Fibroblast of pulmonary artery (primary cell): ENCODE measurements around the gene BRI3BP.

Experiments used
- DNase-seq: peaks from one replicate; pipeline ENCODE4 v3.0.0-alpha.2; 2010; ENCODE audit warnings: low read depth
- H3K4me3 ChIP-seq: replicated peaks from 2 replicates; pipeline ENCODE4 v1.5.1; 2011; ENCODE audit warnings: low read depth, mild to moderate bottlenecking, control low read depth, low read length, moderate library complexity
- CTCF ChIP-seq: IDR thresholded peaks from 2 replicates; pipeline ENCODE4 v1.5.1; 2011; ENCODE audit warnings: mild to moderate bottlenecking, control low read depth, low read length, inconsistent platforms; ENCODE audit errors: missing control alignments

BRI3BP gene

DNA sequence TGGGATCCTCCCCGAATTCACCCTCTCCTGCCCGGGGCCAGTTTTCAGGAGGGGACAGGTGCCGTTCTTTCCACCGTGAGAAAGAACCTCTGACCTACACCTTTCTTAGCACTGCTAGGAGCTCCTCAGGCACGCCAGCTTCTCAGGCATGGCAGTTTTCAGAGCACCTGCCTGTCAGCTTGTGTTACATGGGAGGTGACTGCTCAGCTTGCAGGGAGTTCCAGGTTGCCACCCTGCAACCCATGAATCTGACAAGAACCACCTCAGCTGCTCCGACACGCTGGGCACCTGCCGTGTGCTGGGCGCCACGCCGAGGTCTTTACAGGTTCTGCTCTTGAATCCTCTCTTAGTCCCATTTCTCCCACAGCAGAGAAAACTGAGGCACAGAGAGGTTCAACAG, 12.9 kb downstream of the BRI3BP start:
- TF ChIP-seq CTCF, result no peak
- no peak for DNase-seq
- no peak overlapping the region for H3K4me3 ChIP-seq

GRCh38 chr12:125013816-125014442, 20.5 kb downstream of the BRI3BP start:
- DNase-seq, result no peak
- TF ChIP-seq CTCF, result no peak
- no peak overlapping the region for H3K4me3 ChIP-seq

DNA sequence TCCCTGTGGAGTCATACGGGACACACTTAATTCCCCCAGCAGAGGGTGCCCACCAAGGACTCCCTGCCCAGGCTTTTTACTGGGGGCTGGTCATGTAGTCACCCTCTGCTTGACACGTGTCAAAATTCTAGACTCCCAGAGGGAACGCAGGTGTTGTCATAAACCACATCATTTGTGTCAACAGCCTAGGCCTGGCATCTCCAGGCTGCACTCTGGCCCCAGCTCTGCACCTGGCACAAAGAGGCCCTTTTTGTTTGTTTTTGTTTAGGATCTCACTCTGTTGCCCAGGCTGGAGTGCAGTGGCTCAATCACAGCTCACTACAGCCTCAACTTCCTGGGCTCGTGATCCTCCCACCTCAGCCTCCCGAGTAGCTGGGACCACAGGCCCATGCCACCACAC, 21.1 kb downstream of the BRI3BP start:
- TF ChIP-seq CTCF, result no peak
- H3K4me3 ChIP-seq, result no peak overlapping the region
- DNase-seq, result no peak

GRCh38 chr12:125015680-125016310, 22.4 kb downstream of the BRI3BP start:
- no peak overlapping the region for H3K4me3 ChIP-seq
- no peak for TF ChIP-seq CTCF
- DNase-seq, result no peak

DNA sequence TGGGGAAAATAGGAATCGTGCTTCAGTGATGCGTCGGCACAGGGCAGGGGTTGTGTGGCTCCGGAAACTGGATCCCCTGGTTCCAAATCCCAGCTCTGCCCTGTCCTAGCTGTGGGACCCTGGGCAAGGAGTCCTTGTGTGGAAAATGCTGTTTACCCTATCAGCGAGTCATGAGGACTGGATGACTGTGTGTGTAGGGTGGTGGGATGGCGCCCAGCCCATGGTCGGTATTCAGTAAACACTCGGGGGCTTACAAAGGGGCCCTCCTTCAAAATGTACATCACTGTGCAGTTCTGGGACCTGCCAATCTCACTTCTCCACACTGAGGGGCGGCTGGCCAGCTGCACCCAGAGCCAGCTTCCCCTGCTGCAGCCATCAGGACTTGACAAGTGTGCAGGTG, 24.4 kb downstream of the BRI3BP start:
- no peak for TF ChIP-seq CTCF
- no peak for DNase-seq
- no peak overlapping the region for H3K4me3 ChIP-seq

- no peak overlapping the region for H3K4me3 ChIP-seq
- DNase-seq, result no peak
- TF ChIP-seq CTCF, result no peak
Observed at GRCh38 chr12:125018356-125018755, 24.9 kb downstream of the BRI3BP start.

- DNase-seq, result no peak
- H3K4me3 ChIP-seq, result no peak overlapping the region
- no peak for TF ChIP-seq CTCF
Observed at GRCh38 chr12:125021096-125021495, 27.7 kb downstream of the BRI3BP start.
